ENCODE results near the gene BCL11A. TPM values are rescaled to one million over a fixed set of nuclear protein-coding genes. Genes with fewer than 3 reads are reported as not detected.

The BCL11A gene
- polyA plus RNA-seq, 1 donor from 2014 or later, result 189 TPM

- Mint-ChIP-seq H3K27me3 (no peaks in the 10 kb centered on the region), H3K9me3 (no peaks in the 10 kb centered on the region), H3K4me1 (peaks cover 77 to 92% (median 92%) of the 10 kb centered on the region in 3 donors), H3K4me3 (peak overlapping the region; percentile 63 to 88 (median 80)), H3K36me3 (peaks cover 4% of the 10 kb centered on the region), H3K27ac (peak overlapping the region; percentile 72 to 94 (median 89))
These were observed 22.7 kb downstream of the BCL11A start for GRCh38 chr2:60530660-60531281.

GRCh38 chr2:60529785-60530627 lies 23.4 kb downstream of the BCL11A start:
- H3K36me3 Mint-ChIP-seq, result peaks cover 4% of the 10 kb centered on the region
- H3K9me3 Mint-ChIP-seq, result no peaks in the 10 kb centered on the region
- H3K27me3 Mint-ChIP-seq, result no peaks in the 10 kb centered on the region
- peak overlapping the region; percentile 51 to 88 (median 80) for H3K4me3 Mint-ChIP-seq
- H3K4me1 Mint-ChIP-seq, result peaks cover 74 to 90% (median 89%) of the 10 kb centered on the region in 3 donors
- H3K27ac Mint-ChIP-seq, result peak overlapping the region; percentile 72 to 94 (median 89)

- Mint-ChIP-seq H3K27ac (peak overlapping the region; percentile 72 to 94 (median 89)), H3K4me1 (peaks cover 67 to 89% (median 81%) of the 10 kb centered on the region in 3 donors), H3K4me3 (peak overlapping the region; percentile 34 to 78 (median 74)), H3K36me3 (no peaks in the 10 kb centered on the region), H3K9me3 (no peaks in the 10 kb centered on the region), H3K27me3 (no peaks in the 10 kb centered on the region)
These were observed 24.2 kb downstream of the BCL11A start for GRCh38 chr2:60529136-60529784.

- no peaks in the 10 kb centered on the region for H3K27me3 Mint-ChIP-seq
- H3K27ac Mint-ChIP-seq, result peak overlapping the region; percentile 72 to 94 (median 89)
- no peaks in the 10 kb centered on the region for H3K9me3 Mint-ChIP-seq
- H3K4me1 Mint-ChIP-seq, result peaks cover 68 to 90% (median 80%) of the 10 kb centered on the region in 3 donors
- no peaks in the 10 kb centered on the region for H3K36me3 Mint-ChIP-seq
- peak overlapping the region in 3 of 4 donors; percentile 73 to 78 (median 75) for H3K4me3 Mint-ChIP-seq
These were observed 25.0 kb downstream of the BCL11A start for GRCh38 chr2:60528281-60529020.

GRCh38 chr2:60527762-60528161 lies 25.7 kb downstream of the BCL11A start:
- H3K4me1 Mint-ChIP-seq, result peaks cover 67 to 90% (median 80%) of the 10 kb centered on the region in 3 donors
- H3K27ac Mint-ChIP-seq, result peak overlapping the region; percentile 72 to 94 (median 82)

GRCh38 chr2:60526623-60527022 lies 26.8 kb downstream of the BCL11A start:
- Mint-ChIP-seq H3K27ac (peak overlapping the region in 2 of 3 donors; percentile 72 to 94), H3K36me3 (no peaks in the 10 kb centered on the region)

More at GRCh38 chr2:60527762-60528161, 25.7 kb downstream of the BCL11A start:
- H3K4me3 Mint-ChIP-seq, result peak overlapping the region in 3 of 4 donors; percentile 44 to 69 (median 65)
- no peaks in the 10 kb centered on the region for H3K9me3 Mint-ChIP-seq
- no peaks in the 10 kb centered on the region for H3K36me3 Mint-ChIP-seq
- H3K27me3 Mint-ChIP-seq, result no peaks in the 10 kb centered on the region

GRCh38 chr2:60525899-60526298 lies 27.6 kb downstream of the BCL11A start:
- Mint-ChIP-seq H3K36me3 (no peaks in the 10 kb centered on the region), H3K27me3 (no peaks in the 10 kb centered on the region)

More at GRCh38 chr2:60526623-60527022, 26.8 kb downstream of the BCL11A start:
- Mint-ChIP-seq H3K4me3 (peak overlapping the region in 3 of 4 donors; percentile 24 to 76 (median 69)), H3K4me1 (peaks cover 68 to 90% (median 80%) of the 10 kb centered on the region in 3 donors), H3K9me3 (no peaks in the 10 kb centered on the region), H3K27me3 (no peaks in the 10 kb centered on the region)

GRCh38 chr2:60524874-60525273 lies 28.6 kb downstream of the BCL11A start:
- Mint-ChIP-seq H3K27me3 (no peaks in the 10 kb centered on the region), H3K4me3 (peak overlapping the region in 1 of 4 donors; percentile 69), H3K36me3 (no peaks in the 10 kb centered on the region), H3K9me3 (no peaks in the 10 kb centered on the region), H3K4me1 (peaks cover 73 to 93% (median 83%) of the 10 kb centered on the region in 3 donors), H3K27ac (peak overlapping the region in 1 of 3 donors; percentile 59)

More at GRCh38 chr2:60525899-60526298, 27.6 kb downstream of the BCL11A start:
- Mint-ChIP-seq H3K27ac (peak overlapping the region; percentile 21 to 82 (median 72)), H3K9me3 (no peaks in the 10 kb centered on the region), H3K4me1 (peaks cover 74 to 92% (median 83%) of the 10 kb centered on the region in 3 donors), H3K4me3 (peak overlapping the region; percentile 46 to 76 (median 58))

- Mint-ChIP-seq H3K4me3 (peak overlapping the region in 1 of 4 donors; percentile 61), H3K4me1 (peaks cover 71 to 95% (median 81%) of the 10 kb centered on the region in 3 donors), H3K27me3 (no peaks in the 10 kb centered on the region), H3K36me3 (no peaks in the 10 kb centered on the region), H3K9me3 (no peaks in the 10 kb centered on the region), H3K27ac (peak overlapping the region; percentile 69 to 80 (median 74))
These were observed 29.5 kb downstream of the BCL11A start for GRCh38 chr2:60523963-60524362.

GRCh38 chr2:60522462-60522861 lies 31.0 kb downstream of the BCL11A start:
- peak overlapping the region in 2 of 4 donors; percentile 71 to 72 for H3K4me3 Mint-ChIP-seq
- H3K27me3 Mint-ChIP-seq, result no peaks in the 10 kb centered on the region
- H3K9me3 Mint-ChIP-seq, result no peaks in the 10 kb centered on the region
- no peaks in the 10 kb centered on the region for H3K36me3 Mint-ChIP-seq
- peak overlapping the region; percentile 55 to 85 (median 74) for H3K27ac Mint-ChIP-seq
- H3K4me1 Mint-ChIP-seq, result peaks cover 60 to 91% (median 76%) of the 10 kb centered on the region in 3 donors

- Mint-ChIP-seq H3K9me3 (no peaks in the 10 kb centered on the region), H3K4me1 (peaks cover 59 to 91% (median 76%) of the 10 kb centered on the region in 3 donors), H3K27me3 (no peaks in the 10 kb centered on the region), H3K27ac (peak overlapping the region; percentile 15 to 74 (median 18)), H3K36me3 (no peaks in the 10 kb centered on the region), H3K4me3 (peak overlapping the region; percentile 30 to 67 (median 44))
These were observed 31.8 kb downstream of the BCL11A start for GRCh38 chr2:60521626-60522025.

GRCh38 chr2:60520917-60521539 lies 32.4 kb downstream of the BCL11A start:
- H3K4me1 Mint-ChIP-seq, result peaks cover 61 to 92% (median 76%) of the 10 kb centered on the region in 3 donors

GRCh38 chr2:60520151-60520876 lies 33.1 kb downstream of the BCL11A start:
- H3K4me1 Mint-ChIP-seq, result peaks cover 61 to 92% (median 77%) of the 10 kb centered on the region in 3 donors
- no peaks in the 10 kb centered on the region for H3K9me3 Mint-ChIP-seq
- peak overlapping the region; percentile 13 to 89 (median 74) for H3K27ac Mint-ChIP-seq
- no peaks in the 10 kb centered on the region for H3K27me3 Mint-ChIP-seq
- peaks cover 3% of the 10 kb centered on the region for H3K36me3 Mint-ChIP-seq
- H3K4me3 Mint-ChIP-seq, result peak overlapping the region; percentile 16 to 76 (median 60)

More at GRCh38 chr2:60520917-60521539, 32.4 kb downstream of the BCL11A start:
- no peaks in the 10 kb centered on the region for H3K9me3 Mint-ChIP-seq
- H3K36me3 Mint-ChIP-seq, result peaks cover under 1% of the 10 kb centered on the region
- H3K4me3 Mint-ChIP-seq, result peak overlapping the region; percentile 53 to 76 (median 60)
- H3K27ac Mint-ChIP-seq, result peak overlapping the region; percentile 18 to 89 (median 74)
- no peaks in the 10 kb centered on the region for H3K27me3 Mint-ChIP-seq
